SK-N-SH (cell line): ENCODE measurements around the gene CDH4.

Experiments
- CHD2 ChIP-seq: fragments of 150-350 bp; IDR thresholded peaks from 2 replicates; pipeline ENCODE4 v1.6.1; 2018; ENCODE audit warnings: low read length; ENCODE audit not compliant: partially characterized antibody
- CTCF ChIP-seq: fragments of 200-600 bp; sonication (generic); IDR thresholded peaks from 2 replicates; pipeline ENCODE4 v1.6.1; 2017; ENCODE audit warnings: antibody characterized with exemption, mild to moderate bottlenecking, moderate library complexity
- EP300 ChIP-seq, 2 experiments: IDR thresholded peaks; 2 replicates each; pipeline versions ENCODE4 v1.4.0 to v1.6.1; 2012; ENCODE audit warnings: borderline replicate concordance in 1 of 2, low read depth in 1 of 2, low read length in 1 of 2
- EZH2phosphoT487 ChIP-seq: fragments of 200-600 bp; sonication (generic); IDR thresholded peaks from 2 replicates; pipeline ENCODE4 v1.6.1; 2017; ENCODE audit warnings: low read depth, mixed run types, mild to moderate bottlenecking, antibody characterized with exemption, moderate library complexity, borderline replicate concordance
- IRF3 ChIP-seq: fragments of 150-350 bp; IDR thresholded peaks from 2 replicates; pipeline ENCODE4 v1.6.1; 2016; ENCODE audit warnings: mild to moderate bottlenecking, low read depth, low read length
- MAX ChIP-seq: IDR thresholded peaks from 2 replicates; pipeline ENCODE4 v1.4.0; 2012; ENCODE audit warnings: low read depth
- RAD21 ChIP-seq: IDR thresholded peaks from 2 replicates; pipeline ENCODE4 v1.6.1; 2012; ENCODE audit warnings: mild to moderate bottlenecking, low read length
- RFX5 ChIP-seq: IDR thresholded peaks from 2 replicates; pipeline ENCODE4 v1.6.1; 2012; ENCODE audit warnings: mild to moderate bottlenecking, improper control_type of control experiment, low read length
- USF1 ChIP-seq: IDR thresholded peaks from 2 replicates; pipeline ENCODE4 v1.4.0; 2012; ENCODE audit warnings: low read depth, borderline replicate concordance
- ZBTB33 ChIP-seq: IDR thresholded peaks from 2 replicates; pipeline ENCODE4 v1.4.0; 2012; ENCODE audit warnings: low read depth, borderline replicate concordance

- TF ChIP-seq RFX5: no peak
- TF ChIP-seq IRF3: no peak
- TF ChIP-seq RAD21: no peak
- TF ChIP-seq EZH2phosphoT487: no peak
- no peak for TF ChIP-seq ZBTB33
- TF ChIP-seq CTCF: no peak
- TF ChIP-seq USF1: no peak
- no peak for TF ChIP-seq CHD2
- TF ChIP-seq MAX: no peak
- no peak for TF ChIP-seq EP300 (IDR thresholded peaks at IDR 0.05; ENCODE audit: borderline replicate concordance in 1 of 2, low read depth in 1 of 2, low read length in 1 of 2)
Measured at GRCh38 chr20:61280217-61280980, 28.3 kb downstream of the CDH4 start.
